Adrenal gland (tissue), 5 donors: ENCODE data around the gene DFFB.

Experiments used
- CTCF ChIP-seq, 6 experiments: fragments of 450-650 bp in 4 of 6; fragments of 200-600 bp in 2 of 6; sonication (generic) in 1 of 6; IDR thresholded peaks; 1 replicate in 5 of 6; 2 replicates in 1 of 6; pipeline versions ENCODE4 v1.5.1 to v1.8.0; 2016 to 2021; ENCODE audit warnings: antibody characterized with exemption in 6 of 6, mild to moderate bottlenecking in 2 of 6, moderate library complexity in 1 of 6
- POLR2A ChIP-seq, 2 donors: fragments of 450-650 bp; IDR thresholded peaks; one replicate each; pipeline ENCODE4 v1.6.1; 2017; ENCODE audit warnings: antibody characterized with exemption in 2 of 2, mild to moderate bottlenecking in 2 of 2, moderate library complexity in 1 of 2
- donor health status: DM: no; HTN: no; CAD: no.

GRCh38 chr1:3825356-3825755 is 31.9 kb upstream of the DFFB start:
- TF ChIP-seq CTCF (IDR thresholded peaks at IDR 0.05) (no peak), POLR2A (IDR thresholded peaks at IDR 0.05) (no peak)
